A673 (cell line): ENCODE results near the gene PRKCH. TPM values are rescaled to one million over a fixed set of nuclear protein-coding genes. Genes with fewer than 3 reads are reported as not detected.

ENCODE experiments used
- BruUV-seq: library from RNA; stranded (reverse); fragments of 400-500 nt; replicated peaks from 2 replicates; lab custom pipeline; 2021; lab: Mats Ljungman, UMichigan
- CTCF ChIA-PET: fragments of 300-600 bp; sonication (Branson Sonifier 250); formaldehyde crosslinking; loops from one replicate; lab custom pipeline; 2022; ENCODE audit warnings: antibody characterized with exemption; lab: Charles Lee
- POLR2A ChIA-PET: fragments of 300-600 bp; sonication (Branson Sonifier 250); formaldehyde crosslinking; loops from one replicate; lab custom pipeline; 2022; ENCODE audit warnings: antibody characterized with exemption; ENCODE audit not compliant: low non-redundant PET; lab: Charles Lee
- DNase-seq: peaks from one replicate; pipeline ENCODE4 v3.0.0-alpha.2; 2015; ENCODE audit warnings: low spot score
- H3K27ac ChIP-seq: fragments of 200-600 bp; sonication (generic); 2 replicates; pipeline ENCODE4 v1.5.1; 2016; ENCODE audit warnings: mixed run types, low read depth, mild to moderate bottlenecking, mixed read lengths, antibody characterized with exemption, low read length; ENCODE audit not compliant: poor library complexity, severe bottlenecking
- H3K27me3 ChIP-seq: fragments of 200-600 bp; sonication (generic); replicated peaks from 2 replicates; pipeline ENCODE4 v1.6.1; 2017; ENCODE audit warnings: mixed run types, low read depth, mild to moderate bottlenecking, mixed read lengths, antibody characterized with exemption, low read length; ENCODE audit not compliant: insufficient read depth, poor library complexity
- H3K36me3 ChIP-seq: fragments of 200-600 bp; sonication (generic); 2 replicates; pipeline ENCODE4 v1.6.1; 2016; ENCODE audit warnings: mixed run types, mild to moderate bottlenecking, mixed read lengths, antibody characterized with exemption, low read length; ENCODE audit not compliant: insufficient read depth, poor library complexity, severe bottlenecking
- H3K4me1 ChIP-seq: fragments of 200-600 bp; sonication (generic); 2 replicates; pipeline ENCODE4 v1.6.1; 2017; ENCODE audit warnings: mixed run types, mild to moderate bottlenecking, mixed read lengths, antibody characterized with exemption, low read length; ENCODE audit not compliant: insufficient read depth, poor library complexity, severe bottlenecking
- H3K4me3 ChIP-seq: fragments of 200-600 bp; sonication (generic); 2 replicates; pipeline ENCODE4 v1.5.1; 2016; ENCODE audit warnings: low read depth, mixed run types, mild to moderate bottlenecking, mixed read lengths, low read length; ENCODE audit not compliant: poor library complexity, severe bottlenecking
- H3K9me3 ChIP-seq: fragments of 200-600 bp; sonication (generic); 2 replicates; pipeline ENCODE4 v1.6.1; 2016; ENCODE audit warnings: mixed run types, low read depth, mild to moderate bottlenecking, mixed read lengths, antibody characterized with exemption, low read length; ENCODE audit not compliant: poor library complexity, severe bottlenecking
- EZH2 ChIP-seq: fragments of 200-600 bp; sonication (generic); IDR thresholded peaks from 2 replicates; pipeline ENCODE4 v1.6.1; 2017; ENCODE audit warnings: borderline replicate concordance, low read depth, mild to moderate bottlenecking, mixed read lengths, antibody characterized with exemption, low read length; ENCODE audit not compliant: poor library complexity, severe bottlenecking
- intact Hi-C: fragments of 100-400 bp; cut with micrococcal nuclease; formaldehyde crosslinking; loops from one replicate; pipeline ENCODE4 v1.10.0; 2022; ENCODE audit not compliant: unreplicated experiment
- total RNA-seq: library from RNA; stranded (reverse); gene quantifications from 2 replicates; pipeline ENCODE4 v1.2.3, GENCODE V29; 2021
- TF ChIP-seq, protein P1 (sequence below): fragments of 300-800, 200-600 bp; sonication (generic); conservative IDR thresholded peaks from 2 replicates; pipeline ENCODE4 v1.5.1; 2017; ENCODE audit warnings: low read depth, mild to moderate bottlenecking, antibody characterized with exemption, low read length, moderate library complexity, mixed read lengths

PRKCH gene
- total RNA-seq, 1 experiment from 2014 or later, result 1.8 TPM

DNA sequence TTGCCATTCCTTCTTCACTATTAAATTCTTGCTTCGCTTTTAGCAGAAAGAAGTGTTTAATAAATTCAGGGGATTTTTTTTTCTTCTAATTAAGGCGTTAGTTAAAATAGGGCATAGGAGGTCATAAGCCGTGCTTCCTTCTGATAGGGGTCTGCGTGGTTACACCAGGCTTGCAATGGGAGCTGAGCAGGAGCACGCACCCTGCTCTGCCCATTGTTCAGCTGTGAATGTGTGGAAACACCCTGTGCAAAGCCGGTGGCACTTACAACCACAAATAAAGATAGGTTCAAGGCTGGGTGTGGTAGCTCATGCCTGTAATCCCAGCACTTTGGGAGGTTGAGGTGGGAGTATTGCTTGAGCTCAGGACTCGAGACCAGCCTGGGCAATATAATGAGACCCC, 162.1 kb downstream of the PRKCH start:
- no TSS peak for BruUV-seq
- no peaks in the 10 kb centered on the region for H3K36me3 ChIP-seq
- H3K9me3 ChIP-seq, result no peaks in the 10 kb centered on the region
- no peaks in the 10 kb centered on the region for H3K27me3 ChIP-seq
- H3K4me1 ChIP-seq, result no peaks in the 10 kb centered on the region
- no peak for DNase-seq
- H3K4me3 ChIP-seq, result no peak overlapping the region
- no peak overlapping the region for H3K27ac ChIP-seq
- intact Hi-C loops, result no loop called here
- POLR2A ChIA-PET, result no interaction called here
- CTCF ChIA-PET, result no interaction called here
- no peak for TF ChIP-seq EZH2
- TF ChIP-seq, protein P1, sequence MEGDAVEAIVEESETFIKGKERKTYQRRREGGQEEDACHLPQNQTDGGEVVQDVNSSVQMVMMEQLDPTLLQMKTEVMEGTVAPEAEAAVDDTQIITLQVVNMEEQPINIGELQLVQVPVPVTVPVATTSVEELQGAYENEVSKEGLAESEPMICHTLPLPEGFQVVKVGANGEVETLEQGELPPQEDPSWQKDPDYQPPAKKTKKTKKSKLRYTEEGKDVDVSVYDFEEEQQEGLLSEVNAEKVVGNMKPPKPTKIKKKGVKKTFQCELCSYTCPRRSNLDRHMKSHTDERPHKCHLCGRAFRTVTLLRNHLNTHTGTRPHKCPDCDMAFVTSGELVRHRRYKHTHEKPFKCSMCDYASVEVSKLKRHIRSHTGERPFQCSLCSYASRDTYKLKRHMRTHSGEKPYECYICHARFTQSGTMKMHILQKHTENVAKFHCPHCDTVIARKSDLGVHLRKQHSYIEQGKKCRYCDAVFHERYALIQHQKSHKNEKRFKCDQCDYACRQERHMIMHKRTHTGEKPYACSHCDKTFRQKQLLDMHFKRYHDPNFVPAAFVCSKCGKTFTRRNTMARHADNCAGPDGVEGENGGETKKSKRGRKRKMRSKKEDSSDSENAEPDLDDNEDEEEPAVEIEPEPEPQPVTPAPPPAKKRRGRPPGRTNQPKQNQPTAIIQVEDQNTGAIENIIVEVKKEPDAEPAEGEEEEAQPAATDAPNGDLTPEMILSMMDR, result no peak

- no TSS peak for BruUV-seq
- no peak overlapping the region for H3K4me3 ChIP-seq
- intact Hi-C loops, result no loop called here
- TF ChIP-seq EZH2, result no peak
- TF ChIP-seq, protein P1, result no peak
- no peaks in the 10 kb centered on the region for H3K36me3 ChIP-seq
- H3K27me3 ChIP-seq, result no peaks in the 10 kb centered on the region
- ChIA-PET CTCF (no interaction called here), POLR2A (no interaction called here)
- no peaks in the 10 kb centered on the region for H3K4me1 ChIP-seq
- no peak overlapping the region for H3K27ac ChIP-seq
- no peak for DNase-seq
- no peaks in the 10 kb centered on the region for H3K9me3 ChIP-seq
Measured at GRCh38 chr14:61484031-61484430, 162.7 kb downstream of the PRKCH start.

- ChIA-PET POLR2A (no interaction called here), CTCF (no interaction called here)
- Histone ChIP-seq H3K27ac (no peak overlapping the region), H3K4me1 (no peaks in the 10 kb centered on the region), H3K36me3 (no peaks in the 10 kb centered on the region), H3K9me3 (no peaks in the 10 kb centered on the region), H3K27me3 (no peaks in the 10 kb centered on the region), H3K4me3 (no peak overlapping the region)
- BruUV-seq, result no TSS peak
- intact Hi-C loops, result no loop called here
- no peak for DNase-seq
- TF ChIP-seq, protein P1, result no peak
- no peak for TF ChIP-seq EZH2
Measured at GRCh38 chr14:61484826-61485584, 163.6 kb downstream of the PRKCH start.
